ENCODE data around the gene GRAMD2B. TPM values are rescaled to one million over a fixed set of nuclear protein-coding genes. Genes with fewer than 3 reads are reported as not detected.

GRAMD2B gene
- total RNA-seq, 2 experiments from 2014 or later = 9.3 to 10.1 TPM

DNA sequence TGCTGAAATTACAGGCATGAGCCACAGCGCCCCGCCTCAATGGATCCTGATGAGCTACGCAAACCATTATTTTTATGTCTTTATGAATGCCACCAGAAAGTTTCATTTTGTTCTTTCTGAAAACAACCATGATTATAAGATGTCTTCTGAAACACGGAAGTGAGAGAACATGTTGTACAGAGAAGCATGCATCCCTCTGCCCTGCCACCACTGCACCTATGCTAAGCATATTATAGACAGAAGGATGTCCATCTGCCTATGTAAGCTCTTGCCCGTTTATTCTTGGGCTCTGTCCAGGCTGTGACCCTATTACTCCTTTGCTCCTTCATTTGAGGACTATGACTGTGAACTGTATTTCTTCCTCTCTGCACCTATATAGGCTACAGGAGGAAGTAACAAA is 74.3 kb downstream of the GRAMD2B start:
- ChIA-PET CTCF (no interaction called here), POLR2A (no interaction called here)

DNA sequence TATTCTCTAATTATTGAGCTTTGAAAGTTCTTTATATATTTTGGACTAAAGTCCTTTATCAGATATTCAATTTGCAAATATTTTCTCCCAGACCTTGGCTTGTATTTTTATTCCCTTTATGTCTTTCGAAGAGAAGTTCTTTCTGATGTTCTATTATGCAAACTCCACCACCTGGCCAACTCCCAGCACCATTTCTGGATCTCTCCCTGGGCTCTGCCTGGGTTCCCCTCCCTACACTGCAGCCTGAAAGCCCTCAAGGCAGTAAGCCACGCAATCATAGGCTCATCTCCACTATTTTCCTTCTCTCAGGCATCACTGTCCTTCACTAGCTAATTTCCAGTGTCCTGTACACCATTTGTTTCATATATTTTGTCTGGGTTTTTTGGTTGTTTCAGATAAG is 76.1 kb downstream of the GRAMD2B start:
- POLR2A ChIA-PET = no interaction called here
- CTCF ChIA-PET = interaction anchor here (0.7 to 2.9 kb wide), 11 partner anchors 8 to 161 kb away, joined by 3 to 17 read pairs (median 3); no protein-coding TSS in a partner anchor

DNA sequence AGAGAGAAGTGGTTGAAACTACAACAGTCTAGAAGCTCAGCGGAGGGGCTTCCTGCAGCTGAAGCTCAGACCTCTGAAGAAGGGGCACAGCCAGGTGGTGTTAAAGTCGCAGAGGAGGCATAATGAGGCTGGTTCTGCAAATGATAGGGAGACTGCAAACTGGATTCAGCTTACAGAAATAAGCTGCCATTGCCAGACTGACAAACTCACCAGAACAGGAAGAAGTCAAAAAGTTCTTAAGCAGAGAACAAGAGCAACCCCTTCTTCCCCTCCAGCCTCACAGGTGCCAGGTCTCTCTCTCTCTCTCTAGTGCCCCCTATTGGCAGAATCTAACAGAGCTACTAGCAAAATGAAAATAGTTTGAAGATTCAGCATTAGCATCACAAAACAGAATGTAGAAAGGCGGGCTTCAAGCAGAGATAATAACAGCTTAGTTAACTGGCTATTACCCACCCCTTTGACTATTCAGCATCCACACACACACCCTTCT is 76.7 kb downstream of the GRAMD2B start:
- ChIA-PET POLR2A (no interaction called here), CTCF (interaction anchor here (0.7 to 2.9 kb wide), 15 partner anchors 8 to 165 kb away, joined by 3 to 17 read pairs (median 4); no protein-coding TSS in a partner anchor)

- CTCF ChIA-PET = interaction anchor here (0.6 to 2.9 kb wide), 3 partner anchors 100 to 504 kb away, joined by 3 to 17 read pairs (median 5); no protein-coding TSS in a partner anchor
- POLR2A ChIA-PET = no interaction called here
Measured at GRCh38 chr5:126501448-126501847, 78.2 kb downstream of the GRAMD2B start.

DNA sequence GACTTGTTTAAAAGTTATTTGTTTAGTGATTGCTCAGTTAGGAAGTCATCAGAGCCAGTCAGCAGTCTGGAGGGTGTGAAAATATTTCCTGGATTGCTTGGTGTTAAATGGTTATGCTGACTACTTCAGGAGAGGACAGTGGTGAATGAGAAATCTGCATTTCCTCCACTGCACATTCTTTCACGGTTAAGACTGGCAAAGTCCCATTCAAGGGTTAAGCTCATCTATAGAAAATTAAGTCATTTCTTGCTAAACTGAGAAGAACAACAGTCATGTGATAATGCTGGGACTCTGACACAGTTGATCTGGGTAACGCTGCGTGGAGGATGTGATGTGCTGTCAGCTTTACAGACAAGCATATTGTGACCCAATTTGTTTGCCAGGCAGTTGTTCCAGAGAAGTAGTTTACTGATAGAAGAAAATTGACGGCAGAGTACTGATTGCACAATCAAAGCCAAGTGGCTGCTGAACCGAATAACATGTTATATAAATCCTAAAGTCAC is 80.4 kb downstream of the GRAMD2B start:
- CTCF ChIA-PET = no interaction called here
- POLR2A ChIA-PET = no interaction called here

DNA sequence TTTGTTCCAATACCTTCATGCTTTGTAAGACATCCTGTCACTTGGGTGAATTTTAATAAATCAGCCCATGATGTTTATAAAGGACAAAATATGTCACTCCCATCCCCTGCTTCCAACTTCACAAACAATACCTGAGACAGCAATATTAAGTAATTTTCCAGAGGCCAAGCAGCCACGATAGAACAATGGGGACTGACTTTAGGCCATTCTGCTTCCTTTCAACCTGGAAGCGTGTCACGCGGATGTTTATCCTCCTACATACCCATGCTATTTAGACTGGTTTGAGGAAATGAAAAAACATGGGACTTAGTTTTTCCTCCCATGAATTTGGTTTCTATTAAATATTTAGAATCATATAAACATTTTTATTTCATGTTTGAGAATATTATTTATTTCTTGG is 82.9 kb downstream of the GRAMD2B start:
- ChIA-PET CTCF (no interaction called here), POLR2A (no interaction called here)

- CTCF ChIA-PET = no interaction called here
- POLR2A ChIA-PET = no interaction called here
Measured at GRCh38 chr5:126508251-126508961, 85.2 kb downstream of the GRAMD2B start.

GRCh38 chr5:126508962-126509279 is 85.7 kb downstream of the GRAMD2B start:
- CTCF ChIA-PET = no interaction called here
- POLR2A ChIA-PET = no interaction called here

- CTCF ChIA-PET = no interaction called here
- POLR2A ChIA-PET = no interaction called here
Measured at GRCh38 chr5:126509339-126509738, 86.1 kb downstream of the GRAMD2B start.

GRCh38 chr5:126511961-126512360 is 88.8 kb downstream of the GRAMD2B start:
- POLR2A ChIA-PET = no interaction called here
- CTCF ChIA-PET = interaction anchor here (0.9 to 1.0 kb wide), 2 partner anchors 12 to 27 kb away, joined by 3 to 4 read pairs; no protein-coding TSS in a partner anchor

GRCh38 chr5:126512451-126512850 is 89.2 kb downstream of the GRAMD2B start:
- ChIA-PET CTCF (interaction anchor here (0.9 kb wide), 1 partner anchor 27 kb away, joined by 3 read pairs; no protein-coding TSS in a partner anchor), POLR2A (no interaction called here)

DNA sequence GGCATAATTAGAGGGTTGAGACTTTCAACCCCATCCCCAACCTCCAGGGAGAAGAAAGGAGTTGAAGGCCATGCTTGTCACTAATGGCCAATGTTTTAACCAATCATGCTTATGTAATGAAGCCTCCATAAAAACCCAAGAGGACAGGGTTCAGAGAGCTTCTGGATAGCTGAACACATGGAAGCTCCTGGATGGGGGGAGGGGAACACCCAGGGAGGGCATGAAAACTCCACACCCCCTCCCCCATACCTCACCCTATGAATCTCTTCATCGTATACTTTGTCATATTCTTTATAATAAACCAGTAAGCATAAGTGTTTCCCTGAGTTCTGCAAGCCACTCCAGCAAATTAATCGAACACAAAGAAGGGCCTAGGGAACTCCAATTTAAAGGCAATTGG is 90.1 kb downstream of the GRAMD2B start:
- ChIA-PET POLR2A (no interaction called here), CTCF (no interaction called here)

GRCh38 chr5:126513703-126514102 is 90.5 kb downstream of the GRAMD2B start:
- ChIA-PET CTCF (no interaction called here), POLR2A (no interaction called here)

DNA sequence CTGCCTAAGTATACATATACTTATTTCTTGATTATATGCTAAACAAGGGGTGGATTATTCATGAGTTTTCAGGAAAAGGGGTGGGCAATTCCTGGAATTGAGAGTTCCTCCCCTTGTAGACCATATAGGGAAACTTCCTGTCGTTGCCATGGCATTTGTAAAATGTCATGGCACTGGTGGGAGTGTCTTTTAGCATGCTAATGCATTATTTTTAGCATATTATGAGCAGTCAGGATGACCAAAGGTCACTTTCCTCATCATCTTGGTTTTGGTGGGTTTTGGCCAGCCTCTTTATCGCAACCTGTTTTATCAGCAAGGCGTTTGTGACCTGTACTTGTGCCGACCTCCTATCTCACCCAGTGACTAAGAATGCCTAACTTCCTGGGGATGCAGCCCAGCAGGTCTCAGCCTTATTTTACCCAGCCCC is 90.9 kb downstream of the GRAMD2B start:
- CTCF ChIA-PET = no interaction called here
- POLR2A ChIA-PET = no interaction called here

GRCh38 chr5:126514558-126515141 is 91.4 kb downstream of the GRAMD2B start:
- CTCF ChIA-PET = no interaction called here

GRCh38 chr5:126515337-126515736 is 92.1 kb downstream of the GRAMD2B start:
- CTCF ChIA-PET = no interaction called here
- POLR2A ChIA-PET = no interaction called here

More at GRCh38 chr5:126514558-126515141, 91.4 kb downstream of the GRAMD2B start:
- POLR2A ChIA-PET = no interaction called here

GRCh38 chr5:126516133-126516532 is 92.9 kb downstream of the GRAMD2B start:
- ChIA-PET CTCF (no interaction called here), POLR2A (no interaction called here)

- POLR2A ChIA-PET = no interaction called here
- CTCF ChIA-PET = no interaction called here
Measured at GRCh38 chr5:126516852-126517251, 93.6 kb downstream of the GRAMD2B start.

- POLR2A ChIA-PET = interaction anchor here (0.6 kb wide), 1 partner anchor 96 kb away, joined by 6 read pairs; no protein-coding TSS in a partner anchor
- CTCF ChIA-PET = interaction anchor here (0.7 kb wide), 1 partner anchor 53 kb away, joined by 3 read pairs; no protein-coding TSS in a partner anchor
Measured at GRCh38 chr5:126519223-126519622, 96.0 kb downstream of the GRAMD2B start.

DNA sequence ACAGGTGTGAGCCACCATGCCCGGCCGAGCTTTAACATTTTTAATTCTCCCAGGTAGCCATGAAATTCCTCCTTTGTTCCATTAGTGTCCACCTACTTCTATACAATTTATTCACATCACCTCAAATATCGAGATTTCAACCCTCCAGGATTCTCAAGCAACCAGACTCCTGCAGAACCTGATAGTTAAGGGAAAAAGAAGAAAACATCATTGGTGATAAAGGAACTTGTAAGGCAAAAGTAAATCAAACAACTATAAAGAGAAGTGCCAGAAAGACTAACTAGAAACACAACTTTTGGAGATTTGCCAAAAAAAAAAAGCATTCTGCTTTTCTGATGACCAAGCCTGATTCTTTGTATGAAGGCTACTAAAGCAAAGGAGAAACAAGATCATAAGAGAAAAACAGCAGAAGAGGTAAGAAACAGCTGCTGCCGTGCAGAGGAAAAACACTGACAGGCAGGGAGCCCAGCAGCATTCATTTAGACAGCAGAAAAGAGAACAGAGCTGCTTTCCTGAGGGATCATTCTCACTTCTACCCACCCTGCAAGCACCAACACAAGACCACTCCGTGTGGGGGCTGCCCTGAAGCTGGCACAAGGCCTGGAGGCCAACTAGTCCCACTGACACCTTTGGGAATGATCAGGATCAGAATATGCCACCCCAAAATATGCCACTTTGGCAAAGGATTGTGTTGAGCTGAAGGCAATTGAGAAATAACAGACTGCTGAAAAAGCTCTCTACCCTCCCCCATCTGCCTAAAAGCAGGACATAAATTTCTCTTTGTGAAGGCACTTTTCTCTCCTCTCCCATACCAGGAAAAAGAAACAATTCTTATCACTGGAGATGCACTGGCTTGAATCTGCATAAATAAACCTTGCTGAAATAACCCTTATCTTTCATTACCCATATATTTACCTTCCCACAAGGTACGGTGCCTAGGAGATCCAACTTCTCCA is 96.7 kb downstream of the GRAMD2B start:
- POLR2A ChIA-PET = interaction anchor here (0.6 kb wide), 1 partner anchor 97 kb away, joined by 6 read pairs; no protein-coding TSS in a partner anchor
- CTCF ChIA-PET = interaction anchor here (1.3 kb wide), 1 partner anchor 19 kb away, joined by 3 read pairs; no protein-coding TSS in a partner anchor

Measured in activated CD8-positive, alpha-beta memory T cell treated with anti-CD3 and anti-CD28 coated beads for 36 hours (primary cell).